ENCODE results near the gene TAF1C. TPM values are rescaled to one million over a fixed set of nuclear protein-coding genes. Genes with fewer than 3 reads are reported as not detected.
A peak's percentile ranks its signal among the peaks of the same experiment; 100 is the strongest.

TAF1C gene
- total RNA-seq, 3 donors from 2014 or later (not counting 1 experiment from before 2014, with no cell fraction given): 89.0 to 97.7 (median 91.9) TPM

GRCh38 chr16:84139628-84140258 lies 47.1 kb downstream of the TAF1C start:
- no peaks in the 10 kb centered on the region for H3K27me3 ChIP-seq (ENCODE audit: control insufficient read depth, insufficient read depth, low read length)
- intact Hi-C loops (cut with micrococcal nuclease): no loop called here

GRCh38 chr16:84138824-84139627 lies 47.8 kb downstream of the TAF1C start:
- Histone ChIP-seq H3K9me3 (ENCODE audit: control insufficient read depth, insufficient read depth, low read length) (no peaks in the 10 kb centered on the region), H3K27me3 (ENCODE audit: control insufficient read depth, insufficient read depth, low read length) (no peaks in the 10 kb centered on the region), H3K36me3 (ENCODE audit: control insufficient read depth, insufficient read depth, low read length) (no peaks in the 10 kb centered on the region), H3K27ac (ENCODE audit: low read length) (no peak overlapping the region), H3K4me3 (ENCODE audit: low read length) (no peak overlapping the region), H3K4me1 (ENCODE audit: control insufficient read depth, insufficient read depth, low read length) (peaks cover under 1% of the 10 kb centered on the region)
- no peak for DNase-seq
- no peak for ATAC-seq
- Mint-ChIP-seq H3K4me3 (no peak overlapping the region), H3K36me3 (no peaks in the 10 kb centered on the region), H3K27ac (peak overlapping the region in 1 of 2 donors; percentile 23), H3K9me3 (no peaks in the 10 kb centered on the region), H3K4me1 (peaks cover 19 to 21% of the 10 kb centered on the region in 2 donors), H3K27me3 (ENCODE audit: low read depth in 2 of 2) (no peaks in the 10 kb centered on the region)
- intact Hi-C loops (cut with micrococcal nuclease): no loop called here
- no peak for TF ChIP-seq CTCF (IDR thresholded peaks at IDR 0.05)
- 72% methylated on average over 14 of the region's 14 CpGs for WGBS (ENCODE audit: insufficient coverage)

More at GRCh38 chr16:84139628-84140258, 47.1 kb downstream of the TAF1C start:
- Histone ChIP-seq H3K36me3 (ENCODE audit: control insufficient read depth, insufficient read depth, low read length) (no peaks in the 10 kb centered on the region), H3K4me1 (ENCODE audit: control insufficient read depth, insufficient read depth, low read length) (peaks cover 6% of the 10 kb centered on the region), H3K27ac (ENCODE audit: low read length) (no peak overlapping the region), H3K4me3 (ENCODE audit: low read length) (no peak overlapping the region), H3K9me3 (ENCODE audit: control insufficient read depth, insufficient read depth, low read length) (no peaks in the 10 kb centered on the region)
- H3K27me3 Mint-ChIP-seq (ENCODE audit: low read depth in 2 of 2): no peaks in the 10 kb centered on the region
- no peak overlapping the region for H3K27ac Mint-ChIP-seq
- H3K4me1 Mint-ChIP-seq: peaks cover 25 to 26% of the 10 kb centered on the region in 2 donors
- no peaks in the 10 kb centered on the region for H3K36me3 Mint-ChIP-seq
- WGBS (ENCODE audit: insufficient coverage): 78% methylated on average over 6 of the region's 6 CpGs
- no peak overlapping the region for H3K4me3 Mint-ChIP-seq
- no peak for DNase-seq
- no peaks in the 10 kb centered on the region for H3K9me3 Mint-ChIP-seq
- no peak for TF ChIP-seq CTCF (IDR thresholded peaks at IDR 0.05)
- ATAC-seq: no peak

GRCh38 chr16:84138500-84138823 lies 48.4 kb downstream of the TAF1C start:
- no peaks in the 10 kb centered on the region for H3K36me3 Mint-ChIP-seq
- no peak for DNase-seq
- H3K36me3 ChIP-seq (ENCODE audit: control insufficient read depth, insufficient read depth, low read length): no peaks in the 10 kb centered on the region
- peak overlapping the region in 1 of 2 donors; percentile 23 for H3K27ac Mint-ChIP-seq
- H3K4me3 ChIP-seq (ENCODE audit: low read length): no peak overlapping the region
- no peak overlapping the region for H3K27ac ChIP-seq (ENCODE audit: low read length)
- no peaks in the 10 kb centered on the region for H3K4me1 ChIP-seq (ENCODE audit: control insufficient read depth, insufficient read depth, low read length)
- ATAC-seq: no peak
- H3K27me3 Mint-ChIP-seq (ENCODE audit: low read depth in 2 of 2): no peaks in the 10 kb centered on the region
- H3K9me3 Mint-ChIP-seq: no peaks in the 10 kb centered on the region
- peaks cover 18% of the 10 kb centered on the region in 2 donors for H3K4me1 Mint-ChIP-seq
- intact Hi-C loops (cut with micrococcal nuclease): no loop called here
- no peaks in the 10 kb centered on the region for H3K27me3 ChIP-seq (ENCODE audit: control insufficient read depth, insufficient read depth, low read length)
- H3K4me3 Mint-ChIP-seq: no peak overlapping the region
- no peak for TF ChIP-seq CTCF (IDR thresholded peaks at IDR 0.05)
- H3K9me3 ChIP-seq (ENCODE audit: control insufficient read depth, insufficient read depth, low read length): no peaks in the 10 kb centered on the region
- WGBS (ENCODE audit: insufficient coverage): 18% methylated on average over 1 of the region's 2 CpGs

Measured in natural killer cell (primary cell).